HG03520 (cell line): Measurements from ENCODE around the gene MIAT.
A peak's percentile ranks its signal among the peaks of the same experiment; 100 is the strongest.

Experiments used
- ATAC-seq: cut with Tn5 transposase; IDR thresholded peaks from one replicate; pipeline ENCODE4 v1.9.1; 2021; ENCODE audit warnings: mild to moderate bottlenecking, moderate library complexity; ENCODE audit not compliant: unreplicated experiment

MIAT gene

GRCh38 chr22:26631282-26631681, 26.1 kb upstream of the MIAT start:
- ATAC-seq, result no peak

DNA sequence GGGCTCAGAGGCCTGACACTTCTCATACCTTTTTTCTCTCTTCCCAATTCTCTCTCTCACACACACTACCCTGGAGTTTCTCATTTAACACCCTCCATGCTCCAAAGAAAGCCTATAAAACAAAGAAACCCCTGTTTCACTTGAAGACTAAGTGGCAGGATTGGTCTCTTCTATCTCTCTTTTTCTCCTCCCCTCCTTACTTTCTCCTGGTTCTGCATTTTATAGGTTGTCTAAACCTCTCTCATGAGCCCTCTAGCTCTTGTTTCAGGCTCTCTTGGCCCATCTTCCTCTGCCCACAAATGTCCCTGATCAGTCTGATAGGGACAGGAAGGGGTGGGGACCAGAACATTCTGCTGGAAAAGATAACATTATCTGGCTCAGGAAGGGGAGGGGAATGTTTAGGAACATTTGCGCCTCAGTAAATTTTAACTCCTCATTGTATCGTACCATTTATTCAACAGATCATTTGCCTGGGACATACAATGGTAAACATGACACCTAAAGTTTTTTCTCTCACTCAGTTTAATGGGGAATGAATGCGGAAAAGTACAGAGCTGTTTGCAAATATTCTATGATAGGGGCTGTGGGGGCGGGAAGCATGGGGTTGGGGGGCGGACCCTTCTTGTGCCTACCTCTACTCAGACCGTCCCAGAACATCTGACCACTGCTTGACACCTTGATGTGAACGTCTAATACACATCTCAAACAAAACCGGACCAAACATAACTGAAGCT, 24.8 kb upstream of the MIAT start:
- no peak for ATAC-seq

DNA sequence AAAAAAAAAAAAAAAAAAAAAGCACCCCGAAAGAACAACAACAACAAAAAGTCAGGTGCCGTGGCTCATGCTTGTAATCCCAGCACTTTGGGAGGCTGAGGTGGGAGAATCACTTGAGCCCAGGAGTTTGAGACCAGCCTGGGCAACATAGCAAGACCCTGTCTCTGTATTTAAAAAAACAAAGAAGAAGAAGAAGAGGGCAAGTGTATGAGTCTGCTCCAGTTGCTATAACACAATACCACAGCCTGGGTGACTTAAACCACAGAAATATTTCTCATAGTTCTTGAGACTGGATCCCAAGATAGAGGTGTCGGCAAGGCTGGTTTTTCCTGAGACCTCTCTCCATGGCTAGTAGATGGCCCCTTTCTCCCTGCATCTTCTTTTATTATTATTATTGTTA, 23.2 kb upstream of the MIAT start:
- no peak for ATAC-seq

DNA sequence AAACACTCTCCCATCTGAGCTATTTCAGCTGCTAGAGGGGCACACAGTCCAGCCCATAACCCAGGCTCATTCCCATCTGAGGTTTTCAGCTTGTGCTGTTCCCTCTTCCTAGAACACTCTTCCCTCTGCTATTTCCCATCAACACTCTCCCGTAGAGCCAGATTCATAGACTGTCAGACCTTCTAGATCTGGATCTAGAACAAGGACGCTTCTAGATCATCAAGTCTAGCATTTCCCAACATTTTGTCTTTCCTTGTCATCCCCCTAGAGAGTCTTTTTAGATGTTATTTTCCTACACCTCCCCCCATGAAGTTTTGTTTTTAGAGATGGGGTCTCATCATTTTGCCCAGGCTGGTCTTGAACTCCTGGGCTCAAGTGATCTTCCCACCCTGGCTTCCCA, 22.3 kb upstream of the MIAT start:
- ATAC-seq, result no peak

GRCh38 chr22:26636296-26636695, 21.1 kb upstream of the MIAT start:
- ATAC-seq, result no peak

DNA sequence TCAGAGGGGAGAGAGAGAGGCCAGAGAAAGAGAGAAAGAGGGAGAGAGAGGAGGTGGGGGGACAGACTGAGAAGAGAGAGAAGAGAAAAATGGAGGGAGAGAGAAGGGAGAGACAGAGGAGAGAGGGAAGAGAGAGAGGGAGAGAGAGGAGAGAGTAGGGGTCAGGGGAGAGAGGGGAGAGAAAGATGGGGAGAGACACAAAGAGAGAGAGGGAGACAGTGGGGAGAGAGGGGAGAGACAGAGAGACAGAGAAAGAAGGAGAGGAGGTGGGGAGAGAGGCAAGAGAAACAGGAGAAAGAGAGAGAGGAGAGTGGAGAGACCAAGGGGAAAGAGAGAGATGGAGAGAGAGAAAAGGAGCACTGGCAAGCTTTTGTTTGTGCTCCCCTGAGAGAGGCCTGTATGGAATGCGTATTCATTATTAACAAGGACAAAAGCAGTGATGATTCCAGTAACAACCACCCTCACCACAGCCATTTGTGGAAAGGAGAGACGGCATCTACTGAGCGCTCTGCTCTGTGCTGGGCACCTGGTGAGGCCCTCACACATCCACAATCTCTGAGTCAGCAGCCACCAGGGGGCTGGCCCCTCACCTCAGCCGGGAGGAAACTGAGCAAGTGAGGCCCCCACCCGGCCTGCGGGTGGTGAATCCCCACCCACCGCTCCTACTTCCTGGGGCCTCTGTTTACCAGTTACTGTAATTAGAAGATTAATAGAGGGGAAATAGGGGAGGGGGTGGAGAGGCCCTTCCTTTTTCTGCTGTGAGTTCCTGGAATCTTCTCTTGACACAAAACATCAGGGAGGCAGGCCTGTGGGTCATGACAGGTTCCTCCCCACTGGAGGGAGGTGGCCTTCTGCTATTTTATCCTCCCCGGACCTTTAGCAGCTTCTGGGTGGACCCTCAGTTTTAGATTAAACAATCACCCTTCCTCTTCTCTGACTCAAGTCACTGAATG, 14.6 kb upstream of the MIAT start:
- no peak for ATAC-seq

- no peak for ATAC-seq
These were observed 13.8 kb upstream of the MIAT start for GRCh38 chr22:26643418-26644100.

- no peak for ATAC-seq
These were observed 11.2 kb upstream of the MIAT start for GRCh38 chr22:26646158-26646557.

- no peak for ATAC-seq
These were observed 9.3 kb upstream of the MIAT start for GRCh38 chr22:26648011-26648497.

GRCh38 chr22:26648528-26649388, 8.6 kb upstream of the MIAT start:
- ATAC-seq, result no peak

DNA sequence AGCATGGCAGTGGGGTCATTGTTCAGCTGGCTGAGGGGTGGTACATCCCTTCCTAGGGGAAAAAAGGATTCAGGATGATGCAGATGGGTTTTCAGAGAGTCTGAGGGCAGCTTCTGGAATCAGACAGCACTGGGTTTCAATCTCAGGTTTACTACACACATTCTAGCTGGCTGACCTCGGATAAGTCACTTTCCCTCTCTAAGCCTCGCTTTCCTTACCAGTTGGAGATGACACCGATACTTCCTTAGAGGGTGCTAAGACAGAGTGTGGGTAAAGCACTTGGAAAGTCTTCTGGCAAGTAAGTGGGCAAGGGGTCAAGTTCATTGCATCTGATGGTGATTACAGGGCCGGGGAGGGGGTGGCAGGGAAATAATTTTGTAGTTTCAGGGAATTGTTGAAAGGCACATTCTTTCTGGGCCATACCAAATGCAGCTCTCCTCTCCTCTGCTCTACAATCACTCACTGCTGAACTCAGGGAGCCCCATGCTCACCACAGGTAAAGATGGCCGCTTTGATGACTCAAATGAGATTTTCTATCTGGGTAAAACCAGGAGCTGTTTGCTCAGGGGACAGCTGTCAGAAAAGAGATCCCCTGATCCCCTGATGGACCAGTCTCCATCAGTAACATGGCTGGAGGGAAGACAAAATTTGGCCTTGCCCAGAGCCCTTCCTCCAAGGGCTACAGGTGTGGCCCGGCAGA, 6.5 kb upstream of the MIAT start:
- no peak for ATAC-seq

GRCh38 chr22:26651815-26652214, 5.6 kb upstream of the MIAT start:
- ATAC-seq, result no peak

DNA sequence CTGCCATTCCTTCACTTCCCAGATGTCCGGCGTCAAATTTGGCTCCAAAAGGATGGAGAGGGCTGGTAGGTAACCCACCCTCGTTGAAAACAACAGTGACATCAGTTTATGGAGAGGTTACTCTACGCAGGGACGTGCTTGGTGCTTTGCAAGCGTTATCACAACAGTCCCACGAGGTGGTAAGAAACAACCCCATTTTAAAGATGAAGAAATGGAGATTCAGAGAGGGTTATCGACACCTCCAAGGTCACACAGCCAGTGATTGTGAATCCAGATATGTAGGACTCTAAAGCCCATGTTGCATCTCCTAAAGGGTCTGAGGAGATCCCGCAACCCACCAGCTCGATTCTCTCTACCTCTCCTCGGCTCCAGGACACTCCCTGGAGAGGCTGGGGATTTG, 773 bp downstream of the MIAT start:
- ATAC-seq, result no peak

DNA sequence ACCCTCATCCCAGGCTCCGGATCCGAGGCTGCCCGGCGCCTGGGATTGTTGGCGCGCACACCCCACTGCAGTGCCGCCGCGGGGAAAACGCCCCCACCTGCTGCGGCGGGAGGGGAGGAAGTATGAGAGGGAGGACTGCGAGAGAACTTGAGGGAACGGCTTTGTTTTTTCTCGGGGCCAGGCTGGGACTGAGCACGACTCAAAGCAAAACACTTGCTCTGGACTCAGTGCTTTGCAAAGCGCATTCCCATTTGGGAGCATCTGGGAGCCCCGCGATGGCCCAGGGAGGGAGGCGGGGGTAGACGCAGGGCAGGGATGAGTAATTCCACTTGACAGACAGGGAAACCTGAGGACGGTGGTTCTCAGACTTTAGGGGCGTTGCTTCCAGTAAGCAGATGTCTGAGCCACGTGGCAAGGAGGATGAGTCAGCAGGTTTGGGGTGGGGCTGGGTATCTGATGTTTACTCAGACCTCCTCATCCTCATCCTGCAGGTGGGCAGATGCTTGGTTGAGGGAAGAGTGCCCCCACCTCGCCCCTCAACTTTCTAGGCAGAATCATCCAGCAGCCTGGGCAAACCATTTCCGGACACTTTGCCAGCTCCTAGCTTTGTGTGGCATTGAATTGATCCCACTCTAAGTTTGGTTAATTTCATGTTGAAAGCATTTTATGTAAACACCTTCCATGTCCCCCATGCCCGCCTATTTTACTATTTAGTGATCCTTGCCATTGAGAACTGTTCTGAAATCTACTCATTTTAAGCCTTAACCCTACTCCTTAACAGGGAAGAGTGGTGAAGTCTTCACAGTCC, 1.5 kb downstream of the MIAT start:
- peak; percentile 61 for ATAC-seq

- ATAC-seq, result no peak
These were observed 3.0 kb downstream of the MIAT start for GRCh38 chr22:26660356-26660755.

GRCh38 chr22:26660961-26661578, 3.7 kb downstream of the MIAT start:
- no peak for ATAC-seq

DNA sequence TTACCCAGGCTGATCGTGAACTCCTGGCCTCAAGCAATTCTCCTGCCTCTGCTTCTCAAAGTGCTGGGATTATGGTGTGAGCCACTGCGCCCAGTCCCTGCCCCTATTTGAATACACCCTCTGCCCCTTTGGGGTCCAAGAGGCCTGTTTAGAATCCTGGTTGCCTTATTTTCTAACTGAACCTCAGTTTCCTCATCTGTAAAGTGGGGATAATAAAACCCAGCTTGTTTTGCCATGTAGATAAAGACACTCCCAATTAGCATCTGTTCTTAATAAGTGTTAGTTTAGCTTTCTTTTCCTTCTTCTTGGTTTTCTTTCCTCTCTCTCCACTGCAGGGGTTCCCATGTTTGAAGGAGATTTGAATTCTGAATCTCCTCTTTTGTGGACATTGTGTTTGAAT, 4.8 kb downstream of the MIAT start:
- ATAC-seq, result no peak

DNA sequence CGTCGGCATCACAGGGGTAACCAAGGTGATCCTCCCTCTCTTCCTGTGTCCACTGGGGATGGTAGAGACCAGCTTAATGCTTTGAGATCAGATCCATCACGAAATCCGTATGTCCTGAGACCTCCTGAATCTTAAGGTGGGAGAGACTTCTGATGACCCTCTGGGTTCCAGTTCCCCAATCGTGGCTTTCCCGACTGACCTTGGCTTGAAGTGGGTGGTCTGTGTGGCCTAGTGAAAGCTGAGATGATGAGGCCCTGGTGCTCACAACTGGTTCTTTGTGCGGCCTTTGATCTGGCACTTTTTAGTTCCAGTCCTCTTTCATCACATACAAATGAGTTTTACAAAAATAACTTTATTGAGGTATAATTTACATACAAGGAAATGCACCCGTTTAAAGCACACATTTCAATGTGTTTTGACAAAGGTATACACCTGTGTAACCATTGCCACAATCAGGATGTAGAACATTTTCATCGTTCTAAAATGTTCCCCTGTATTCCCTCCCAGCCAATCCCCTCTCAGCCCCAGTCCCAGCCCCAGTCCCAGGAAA, 6.1 kb downstream of the MIAT start:
- ATAC-seq, result no peak
